ENCODE data around the gene SLC26A11.

- TF ChIP-seq CTCF (IDR thresholded peaks at IDR 0.05) (no peak), EZH2 (IDR thresholded peaks at IDR 0.05; ENCODE audit: borderline replicate concordance, insufficient read depth, low read depth, low read length, poor library complexity, severe bottlenecking) (no peak)
These were observed 34.4 kb downstream of the SLC26A11 start for GRCh38 chr17:80254396-80255251.
